IPS-NIHi11 (cell line): ENCODE data around the gene RRP36.
"Not testable (repeated sequence)": the region's sequence is repeated elsewhere in the genome, so short reads cannot be mapped to it uniquely, and the experiment has no call there.

Experiments used
- DNase-seq: peaks from one replicate; pipeline ENCODE4 v3.0.0; 2012; ENCODE audit warnings: mixed read lengths, low spot score

RRP36 gene

GRCh38 chr6:43037706-43038105, 16.3 kb downstream of the RRP36 start:
- no peak for DNase-seq

GRCh38 chr6:43038727-43039126, 17.3 kb downstream of the RRP36 start:
- DNase-seq: no peak

GRCh38 chr6:43040542-43041257, 19.3 kb downstream of the RRP36 start:
- no peak for DNase-seq

- DNase-seq: not testable (repeated sequence)
These were observed 20.1 kb downstream of the RRP36 start for GRCh38 chr6:43041475-43041874.

- no peak for DNase-seq
These were observed 21.9 kb downstream of the RRP36 start for GRCh38 chr6:43043310-43043709.

- DNase-seq: no peak
These were observed 24.0 kb downstream of the RRP36 start for GRCh38 chr6:43045371-43045930.

GRCh38 chr6:43047998-43048397, 26.6 kb downstream of the RRP36 start:
- no peak for DNase-seq

- DNase-seq: no peak
These were observed 29.6 kb downstream of the RRP36 start for GRCh38 chr6:43050981-43051380.

- no peak for DNase-seq
These were observed 30.9 kb downstream of the RRP36 start for GRCh38 chr6:43052225-43052841.

GRCh38 chr6:43052842-43053544, 31.6 kb downstream of the RRP36 start:
- DNase-seq: peak; percentile 47

GRCh38 chr6:43053545-43054205, 32.3 kb downstream of the RRP36 start, which contains the start of gene CUL7:
CUL7 (minus strand) TSS chr6:43053851; CDS start chr6:43052788, 1,063 bp downstream.
- DNase-seq: peak; percentile 99

GRCh38 chr6:43054206-43054943, 33.0 kb downstream of the RRP36 start:
- no peak for DNase-seq

- DNase-seq: no peak
These were observed 34.5 kb downstream of the RRP36 start for GRCh38 chr6:43055966-43056365.

- DNase-seq: no peak
These were observed 37.1 kb downstream of the RRP36 start for GRCh38 chr6:43058531-43058930.

GRCh38 chr6:43059168-43060033, 38.0 kb downstream of the RRP36 start, which contains the start of the genes KLC4 and MRPL2:
KLC4 (plus strand) TSS chr6:43059631; CDS start chr6:43061336, 1,705 bp downstream.
MRPL2 (minus strand) TSS chr6:43059434; CDS start chr6:43059381, 53 bp downstream.
- peak; percentile 99 for DNase-seq

GRCh38 chr6:43060034-43060754, 38.8 kb downstream of the RRP36 start:
- peak; percentile 61 for DNase-seq

- DNase-seq: no peak
These were observed 39.6 kb downstream of the RRP36 start for GRCh38 chr6:43060755-43061633.

GRCh38 chr6:43061861-43062260, 40.4 kb downstream of the RRP36 start:
- no peak for DNase-seq

GRCh38 chr6:43062818-43063217, 41.4 kb downstream of the RRP36 start:
- DNase-seq: no peak
